Renal cortex interstitium (tissue), 11 donors: ENCODE measurements around the gene GPR153. TPM values are rescaled to one million over a fixed set of nuclear protein-coding genes. Genes with fewer than 3 reads are reported as not detected.
A peak's percentile ranks its signal among the peaks of the same experiment; 100 is the strongest.
"Not testable (repeated sequence)": the region's sequence is repeated elsewhere in the genome, so short reads cannot be mapped to it uniquely, and the experiment has no call there.

ENCODE experiments used
- DNase-seq, 11 donors: peaks; one replicate each; pipeline ENCODE4 v3.0.0-alpha.2; 2013; ENCODE audit warnings: low read depth in 9 of 11, low spot score in 4 of 11; ENCODE audit errors: extremely low read depth in 1 of 11
- polyA plus RNA-seq, 3 donors: library from polyadenylated mRNA; unstranded; fragments of 120-200 nt; gene quantifications; one replicate each; pipeline ENCODE4 v1.2.1, GENCODE V29; 2013; ENCODE audit not compliant: insufficient read length in 3 of 3

GPR153 gene
- polyA plus RNA-seq, 3 donors = 4.7 to 8.7 (median 6.9) TPM

GRCh38 chr1:6219641-6220040, 41.3 kb downstream of the GPR153 start:
- DNase-seq = not testable (repeated sequence)

- DNase-seq = no peak
Observed at GRCh38 chr1:6218375-6219164, 42.3 kb downstream of the GPR153 start.

- peak in 2 of 11 donors; percentile 48 to 63 for DNase-seq
Observed at GRCh38 chr1:6212193-6212959, 48.5 kb downstream of the GPR153 start.

- DNase-seq = no peak
Observed at GRCh38 chr1:6211731-6212130, 49.2 kb downstream of the GPR153 start.

- DNase-seq = no peak
Observed at GRCh38 chr1:6210591-6211355, 50.1 kb downstream of the GPR153 start.

GRCh38 chr1:6209661-6210580, 51.0 kb downstream of the GPR153 start:
- DNase-seq = no peak

- peak in 2 of 11 donors; percentile 23 to 34 for DNase-seq
Observed at GRCh38 chr1:6208723-6209660, 51.9 kb downstream of the GPR153 start.

GRCh38 chr1:6207921-6208320, 53.0 kb downstream of the GPR153 start:
- no peak for DNase-seq

GRCh38 chr1:6207075-6207885, 53.6 kb downstream of the GPR153 start:
- no peak for DNase-seq

GRCh38 chr1:6206520-6206855, 54.4 kb downstream of the GPR153 start:
- no peak for DNase-seq

GRCh38 chr1:6205849-6206519, 54.9 kb downstream of the GPR153 start, which contains the start of gene RNF207:
Gene RNF207 (plus strand): TSS chr1:6206119. CDS start chr1:6206536, 417 bp downstream.
- peak in 6 of 11 donors; percentile 51 to 82 (median 72) for DNase-seq

- no peak for DNase-seq
Observed at GRCh38 chr1:6202256-6202655, 58.6 kb downstream of the GPR153 start.

GRCh38 chr1:6200188-6200809, 60.6 kb downstream of the GPR153 start:
- no peak for DNase-seq

- peak; percentile 92 to 100 (median 98) for DNase-seq
Observed at GRCh38 chr1:6199298-6200187, 61.4 kb downstream of the GPR153 start, which contains the start of gene RPL22. Gene RPL22 (minus strand): TSS chr1:6199595. CDS start chr1:6199573, 22 bp downstream.
